HG02981 (cell line): ENCODE results near the gene HIPK2.

Source experiments
- ATAC-seq: cut with Tn5 transposase; IDR thresholded peaks from one replicate; pipeline ENCODE4 v1.9.1; 2021; ENCODE audit warnings: mild to moderate bottlenecking, moderate library complexity; ENCODE audit not compliant: unreplicated experiment

The HIPK2 gene

DNA sequence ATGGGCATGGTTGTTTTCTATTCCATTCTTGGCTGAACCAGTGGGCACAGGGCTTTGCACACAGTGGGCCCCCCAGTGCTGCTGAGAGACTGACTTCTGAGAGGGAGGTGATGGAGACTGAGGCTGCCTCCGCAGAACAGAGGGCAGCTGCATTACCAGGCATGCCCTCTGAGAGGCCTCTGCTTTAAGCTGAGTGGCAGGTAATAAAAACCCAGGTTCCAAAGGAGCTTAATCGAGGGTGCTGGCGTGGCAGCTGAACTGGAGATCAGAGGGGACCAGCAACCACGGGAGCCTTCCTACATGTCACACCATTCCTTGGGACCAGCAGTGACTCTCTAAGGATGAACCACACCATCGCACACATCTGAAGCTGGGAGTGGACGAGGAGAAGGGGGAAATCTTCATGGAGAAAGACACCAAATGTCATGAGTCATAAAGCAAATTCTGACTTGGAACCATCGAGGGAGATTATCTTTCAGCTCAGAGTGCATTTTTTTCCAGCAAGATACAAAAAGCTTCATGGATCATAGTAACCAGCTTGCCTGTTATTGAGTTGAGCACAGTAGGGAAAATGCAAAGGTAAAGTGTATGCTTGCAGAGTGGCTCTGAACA, 24.6 kb downstream of the HIPK2 start:
- ATAC-seq = no peak

DNA sequence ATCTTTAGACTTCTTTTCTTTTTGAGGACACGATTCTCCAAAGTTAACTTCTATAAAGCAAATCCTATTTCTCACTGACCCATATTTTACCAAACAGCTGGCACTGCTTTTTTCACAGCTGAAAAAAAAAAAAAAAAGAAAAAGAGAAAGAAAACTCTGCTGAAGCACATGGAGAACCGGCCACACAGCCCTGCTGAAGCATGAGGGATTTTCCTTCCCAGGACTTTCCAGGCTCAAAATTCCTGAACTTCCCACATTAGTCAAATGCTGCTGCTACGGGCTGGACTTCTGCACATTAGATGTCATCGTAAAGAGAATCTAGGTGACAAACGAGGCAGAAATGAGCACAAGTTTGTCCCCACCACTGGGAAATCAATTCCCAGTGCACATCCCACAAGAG, 25.2 kb downstream of the HIPK2 start:
- ATAC-seq = no peak

DNA sequence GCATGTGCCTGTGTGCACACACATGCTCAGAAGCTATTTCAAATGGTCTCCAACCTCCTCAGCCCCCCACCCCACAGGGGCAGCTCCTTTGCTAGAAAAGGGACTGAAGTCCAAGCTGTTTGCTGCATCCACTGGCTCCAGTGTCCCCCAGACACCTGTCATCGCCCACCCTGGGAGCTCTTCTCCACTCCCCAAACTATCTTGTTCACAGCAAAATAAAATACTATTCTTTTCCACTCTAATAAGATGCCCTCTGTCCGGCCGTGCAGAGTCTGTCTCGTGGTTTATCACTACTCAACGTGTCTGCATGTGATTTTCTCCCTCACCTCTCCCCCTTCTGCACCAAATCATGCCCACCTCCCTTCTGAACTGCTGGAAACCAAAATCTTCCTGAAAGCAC, 25.6 kb downstream of the HIPK2 start:
- no peak for ATAC-seq

DNA sequence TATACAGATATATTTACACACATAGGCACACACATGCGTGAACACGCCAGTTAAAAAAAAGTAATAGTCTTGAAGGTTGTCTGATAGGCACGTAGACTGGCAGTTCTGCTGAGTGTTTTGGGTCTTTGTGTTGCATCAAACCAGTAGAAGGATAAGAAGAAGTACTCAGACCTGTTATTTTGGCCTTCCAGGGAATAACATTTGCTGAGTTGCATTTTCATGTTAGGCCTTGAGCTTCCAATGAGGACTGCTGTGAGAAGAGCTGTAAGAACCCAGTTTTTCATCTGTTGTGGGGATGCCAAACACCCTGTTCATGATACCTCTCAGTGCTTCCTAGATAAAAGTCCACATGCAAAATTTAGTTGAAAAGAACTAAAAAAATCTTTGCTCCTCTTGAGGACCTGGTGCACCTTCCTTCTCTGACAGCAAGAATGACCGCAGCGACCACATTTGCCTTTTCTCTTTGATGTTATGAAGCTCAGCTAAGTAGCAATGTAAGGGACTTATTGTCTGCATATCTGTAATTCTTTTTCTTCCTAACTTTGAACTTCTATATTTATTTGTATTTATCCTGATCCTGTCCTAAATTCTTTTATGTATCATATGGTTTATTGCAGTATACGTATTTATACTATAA, 27.2 kb downstream of the HIPK2 start:
- no peak for ATAC-seq

DNA sequence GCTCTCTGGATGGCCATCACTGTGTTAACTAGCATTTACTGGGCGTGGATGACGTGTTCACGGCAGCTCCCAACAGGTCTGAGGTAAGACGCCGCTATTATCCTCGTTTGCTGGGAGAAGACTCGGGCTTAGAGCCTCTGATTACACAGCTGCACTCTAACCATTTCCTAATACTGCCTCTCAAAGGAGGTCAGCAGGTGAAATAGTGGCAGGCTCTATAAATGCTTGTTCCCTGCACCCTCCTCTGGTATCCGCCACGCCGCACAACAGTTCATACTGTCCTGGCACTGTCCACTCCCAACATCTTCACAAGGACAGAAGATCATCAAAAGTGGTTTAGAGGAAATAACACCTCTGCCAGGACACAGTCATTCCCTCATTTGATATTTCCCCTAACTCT, 28.3 kb downstream of the HIPK2 start:
- ATAC-seq = no peak

DNA sequence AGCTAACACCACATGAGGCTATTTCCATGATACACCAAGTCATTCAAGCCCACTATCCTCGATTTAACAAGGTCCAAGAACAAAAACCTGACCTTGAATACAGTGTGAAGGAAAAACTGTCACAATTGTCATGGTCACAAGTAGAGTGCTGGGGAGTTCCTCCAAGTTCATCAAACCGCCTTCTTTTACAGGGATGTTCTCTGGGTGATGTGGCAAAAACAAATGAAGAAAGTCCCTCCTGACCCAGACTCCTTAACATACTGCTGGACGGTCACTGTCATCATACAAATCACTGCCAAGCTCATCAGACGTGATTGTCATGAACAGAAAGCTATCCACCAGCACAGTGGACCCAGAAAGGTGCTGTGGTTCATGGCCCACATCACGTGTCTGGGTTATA, 28.9 kb downstream of the HIPK2 start:
- ATAC-seq = no peak

DNA sequence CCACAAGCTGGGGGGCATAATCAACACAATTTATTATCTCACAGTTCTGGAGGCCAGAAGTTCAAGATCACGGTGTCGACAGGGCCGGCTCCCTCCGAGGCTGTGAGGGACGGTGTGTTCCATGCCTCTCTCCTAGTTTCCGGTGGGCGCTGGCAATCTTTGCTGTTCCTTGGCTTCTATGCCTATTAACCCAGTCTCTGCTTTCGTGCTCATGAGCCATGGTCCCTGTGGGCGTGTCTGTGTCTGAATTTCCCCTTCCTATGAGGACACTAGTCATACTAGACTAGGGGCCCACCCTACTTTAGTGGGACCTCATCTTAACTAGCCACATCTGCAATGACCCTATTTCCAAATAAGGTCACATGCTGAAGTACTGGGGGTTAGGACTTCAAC, 29.4 kb downstream of the HIPK2 start:
- no peak for ATAC-seq

DNA sequence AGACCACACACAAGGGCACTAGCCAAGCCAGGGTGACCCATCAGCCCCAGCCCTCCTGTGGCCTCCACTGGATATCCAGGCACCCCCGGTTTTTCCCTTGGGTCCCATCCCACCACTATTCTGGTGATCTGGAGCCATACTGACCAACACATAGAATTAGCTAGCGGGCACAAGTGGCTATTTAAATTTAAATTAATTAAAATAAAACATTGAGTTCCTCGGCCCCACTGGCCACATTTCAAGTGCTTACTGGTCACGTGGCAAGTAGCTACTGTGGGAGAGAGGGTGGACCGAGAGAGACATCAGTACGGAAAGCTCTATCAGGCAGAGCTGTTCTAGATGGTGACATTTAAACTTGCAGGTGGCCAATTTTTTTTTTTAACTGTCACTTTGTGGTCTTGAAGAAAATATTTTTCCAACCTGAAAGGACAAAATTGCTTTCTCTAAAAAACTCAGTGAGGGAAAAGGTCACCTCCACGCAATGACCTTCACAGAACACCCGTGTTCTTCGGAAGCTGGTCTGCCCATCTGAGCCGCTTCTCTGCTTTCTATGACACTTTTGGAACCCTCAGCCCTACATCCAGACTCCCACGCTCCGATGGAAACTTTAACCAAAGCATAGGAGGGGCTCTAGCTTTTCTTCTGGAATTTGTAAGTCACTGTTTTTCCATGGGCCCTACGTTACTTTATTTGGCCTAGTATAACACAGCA, 30.0 kb downstream of the HIPK2 start:
- ATAC-seq = no peak

DNA sequence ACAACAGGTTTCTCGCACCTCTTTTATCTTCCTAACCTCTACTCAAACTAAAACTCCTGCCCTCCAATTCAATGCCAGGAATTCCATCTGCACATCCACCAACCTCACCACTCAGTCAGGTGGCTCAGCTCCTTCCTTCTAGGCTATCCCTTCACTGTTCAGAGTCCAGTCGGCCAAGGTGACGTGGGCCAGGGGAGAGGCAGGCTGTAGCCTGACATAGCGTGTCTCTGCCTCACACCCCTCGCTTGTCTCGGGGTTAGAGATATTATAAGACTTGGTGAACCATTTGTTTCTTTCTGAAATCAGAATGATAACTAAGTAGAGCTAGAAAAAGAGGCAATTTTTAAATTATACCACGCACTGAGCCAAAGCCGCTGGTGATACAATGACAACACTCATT, 31.1 kb downstream of the HIPK2 start:
- ATAC-seq = no peak

DNA sequence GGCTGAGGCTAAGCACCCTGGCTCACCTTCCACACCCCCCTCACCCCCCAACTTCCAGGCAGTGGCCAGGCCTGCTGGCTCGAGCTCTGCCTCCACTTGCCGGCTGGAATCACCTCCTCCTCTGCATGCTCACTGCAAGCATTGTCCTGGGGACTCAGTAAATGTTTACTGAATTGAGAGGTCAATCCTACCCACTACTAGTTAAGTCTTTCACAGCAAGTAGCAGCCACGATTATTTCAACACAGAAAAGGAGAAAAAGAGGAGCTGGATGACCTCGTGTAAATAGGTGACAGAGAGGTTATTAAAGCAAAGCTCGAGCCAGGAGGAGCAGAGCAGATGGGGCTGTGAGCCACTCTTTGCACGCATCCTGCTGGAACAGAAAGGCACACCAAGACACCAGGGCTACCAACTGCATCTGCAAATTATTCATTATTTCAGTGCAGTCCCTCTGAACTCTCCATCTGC, 32.1 kb downstream of the HIPK2 start:
- ATAC-seq = no peak

DNA sequence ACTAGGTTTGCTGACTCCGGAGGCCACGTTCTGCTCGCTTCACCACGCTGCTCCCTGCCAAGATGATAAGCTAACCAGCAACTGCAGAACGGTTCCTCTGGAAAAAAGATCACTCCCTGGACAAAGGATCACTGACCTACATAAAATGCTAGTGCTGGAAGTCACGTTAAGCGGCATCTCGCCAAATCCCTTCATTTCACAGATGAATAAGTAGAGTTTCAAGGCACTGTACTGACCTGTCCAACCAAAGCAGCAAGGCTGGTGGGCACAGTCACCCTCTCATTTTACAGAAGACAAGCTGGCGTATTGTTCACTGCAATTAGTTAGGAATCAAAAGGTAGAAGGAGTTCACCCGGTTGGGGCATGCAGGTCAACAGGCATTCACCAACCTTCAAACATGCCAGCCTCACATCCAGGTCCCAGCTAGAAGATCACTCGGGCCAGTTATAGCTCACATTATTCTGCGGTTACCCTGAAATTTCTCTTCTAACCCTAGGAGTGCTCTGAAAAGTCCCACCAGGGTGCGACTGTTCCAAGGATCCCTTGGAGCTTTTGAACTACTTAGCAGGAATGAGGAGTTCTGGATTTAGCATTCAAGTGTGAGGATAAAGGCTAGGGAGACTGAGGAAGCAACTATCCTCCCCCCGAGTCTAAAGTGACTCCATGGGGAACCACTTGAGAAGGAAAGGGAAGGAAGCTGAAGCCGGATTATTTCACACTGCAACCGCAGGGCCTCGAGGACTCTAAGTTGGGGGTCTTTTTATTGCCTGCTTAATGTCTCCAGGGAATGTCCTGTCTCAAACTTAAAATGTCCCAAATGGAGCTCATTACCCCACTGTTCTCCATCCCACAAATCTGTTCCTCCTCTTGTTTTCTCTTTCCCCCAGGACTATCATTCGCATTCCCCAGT, 32.8 kb downstream of the HIPK2 start:
- no peak for ATAC-seq

DNA sequence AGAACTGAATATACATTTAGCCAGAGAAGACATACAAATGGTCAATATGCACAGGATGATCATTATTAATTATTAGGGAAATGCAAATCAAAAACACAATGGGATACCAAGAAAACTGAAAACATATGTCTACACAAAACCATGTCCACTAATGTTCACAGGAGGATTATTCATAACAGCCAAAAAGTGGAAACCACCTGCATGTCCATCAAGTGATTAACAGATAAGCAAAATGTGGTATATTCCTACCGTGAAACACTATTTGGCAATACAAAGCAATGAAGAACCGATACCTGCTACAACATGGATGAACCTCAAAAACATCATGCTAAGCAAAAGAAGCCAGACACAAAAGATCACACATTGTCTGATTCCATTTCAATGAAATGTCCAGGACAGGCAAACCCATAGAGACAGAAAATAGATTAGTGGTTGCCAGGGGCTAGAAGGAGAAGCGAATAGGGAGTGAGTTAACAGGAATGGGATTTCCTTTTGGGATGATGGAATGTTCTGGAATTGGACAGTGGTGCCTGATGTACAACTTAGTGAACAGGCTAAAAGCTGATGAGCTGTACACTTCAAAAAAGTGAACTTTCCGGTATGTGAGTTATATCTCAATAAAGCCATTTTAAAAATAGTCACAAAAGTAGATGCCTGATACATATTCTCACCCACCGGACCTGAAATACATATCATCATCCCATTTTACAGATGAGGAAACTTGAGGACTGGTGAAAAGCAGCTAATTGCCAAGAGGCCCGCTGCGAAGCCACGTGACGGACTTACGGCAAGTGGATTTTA, 33.6 kb downstream of the HIPK2 start:
- no peak for ATAC-seq

DNA sequence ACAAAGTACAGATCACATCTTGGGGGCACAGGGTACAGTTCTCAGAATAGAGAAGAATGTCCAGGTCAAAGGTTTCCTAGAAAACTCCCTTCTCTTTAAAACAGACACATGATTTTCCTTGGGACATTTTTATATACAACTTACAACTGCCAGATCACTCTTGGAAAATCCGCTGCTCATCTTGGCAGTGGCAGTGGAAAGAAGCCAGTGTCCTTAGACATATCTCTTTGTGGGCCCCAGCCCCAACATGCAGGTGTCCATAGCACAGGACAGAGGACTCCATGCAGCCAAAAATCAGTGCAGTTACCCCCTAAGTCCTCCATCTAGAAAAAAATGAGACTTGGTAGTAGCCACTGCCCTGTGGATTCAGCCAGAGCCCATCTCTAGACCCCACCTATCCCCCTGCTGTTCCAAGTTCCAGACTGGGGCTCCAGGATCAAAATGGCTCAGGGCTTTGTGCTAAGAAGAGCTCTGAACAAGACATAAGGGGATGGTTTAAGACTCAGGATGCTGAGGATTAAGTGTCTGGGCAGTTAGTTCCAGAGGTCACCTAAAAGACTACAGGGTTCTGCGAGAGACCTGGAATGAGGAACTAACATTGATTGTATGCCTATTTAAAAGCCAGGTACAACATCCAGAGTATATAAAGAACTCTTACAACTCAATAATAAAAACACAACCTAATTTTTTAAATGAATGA, 34.4 kb downstream of the HIPK2 start:
- no peak for ATAC-seq

DNA sequence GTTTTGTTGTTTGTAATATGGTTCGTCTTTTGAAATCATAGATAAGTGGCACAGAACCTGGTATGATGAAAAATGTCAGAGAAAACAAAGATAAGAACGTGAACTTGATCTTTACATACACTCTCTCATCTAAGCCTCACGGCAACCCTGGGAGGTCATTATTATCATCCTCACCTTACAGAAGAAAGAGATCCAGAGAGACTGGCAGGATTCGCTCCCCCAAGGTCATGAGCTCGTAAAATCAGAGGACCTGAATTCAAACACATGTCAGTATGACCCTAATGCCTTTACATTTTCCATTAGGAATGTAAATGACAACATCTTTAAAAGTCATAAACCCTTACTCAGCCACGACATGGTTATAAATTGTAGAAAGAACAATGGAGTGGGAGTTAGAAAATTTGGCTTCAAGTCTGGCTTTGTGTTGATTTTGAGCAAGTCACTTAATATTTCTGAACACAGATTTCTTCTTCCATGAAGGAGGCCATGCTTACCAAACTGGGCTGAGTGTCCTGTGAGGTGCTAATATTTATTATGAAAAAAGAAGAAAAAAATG, 35.9 kb downstream of the HIPK2 start:
- ATAC-seq = no peak

DNA sequence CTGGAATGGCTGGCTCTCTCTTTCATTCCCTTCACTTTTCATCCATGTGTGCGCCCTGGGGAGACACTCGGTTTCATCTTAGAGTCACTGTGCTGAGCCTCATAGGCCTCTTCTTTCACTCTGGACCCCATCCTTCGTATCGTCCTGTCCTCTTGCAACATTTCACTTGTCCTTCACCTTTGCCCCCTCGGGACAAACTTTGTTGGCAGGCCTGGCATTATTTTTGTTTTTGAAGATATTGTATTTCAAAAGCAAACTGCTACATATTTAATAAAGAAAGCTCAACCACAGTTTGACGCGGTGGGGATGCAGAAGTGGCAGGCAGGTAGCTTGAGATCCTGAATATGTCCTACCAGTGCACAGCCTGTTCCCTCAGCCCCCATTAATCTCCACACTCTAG, 36.6 kb downstream of the HIPK2 start:
- no peak for ATAC-seq

DNA sequence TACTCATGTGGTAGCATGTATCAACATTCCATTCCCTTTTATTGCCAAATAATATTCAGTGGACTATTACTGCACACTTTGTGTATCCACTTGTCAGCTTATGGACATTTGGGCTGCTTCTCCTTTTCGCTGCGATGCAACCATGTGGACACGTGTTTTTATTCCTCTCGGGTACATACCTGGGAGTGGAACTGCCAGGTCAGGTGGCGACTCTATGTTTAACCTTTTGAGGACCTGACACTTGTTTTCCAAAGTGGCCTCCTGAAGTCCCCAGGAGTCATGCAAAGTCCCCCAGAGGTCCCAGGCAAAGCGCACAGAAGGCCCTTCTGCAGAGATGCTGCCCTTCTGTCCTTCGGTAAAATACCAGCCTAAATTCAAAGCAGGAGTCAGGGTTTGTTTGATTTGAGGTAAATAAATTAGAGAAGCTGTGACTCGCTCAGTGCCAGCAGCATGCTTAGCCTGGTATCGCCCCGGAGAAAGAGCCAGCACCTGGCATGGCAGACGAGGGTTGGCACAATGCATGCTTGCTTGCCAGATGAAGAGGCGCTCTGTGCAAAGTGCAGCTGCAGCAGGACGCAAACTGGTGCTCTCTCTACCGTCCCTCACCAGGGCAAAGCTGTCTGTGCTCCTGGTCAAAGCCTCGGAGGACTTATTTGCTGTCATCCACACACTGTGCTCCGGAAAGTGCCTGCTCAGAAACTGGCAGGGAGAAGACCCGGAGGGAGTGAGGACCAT, 37.8 kb downstream of the HIPK2 start:
- ATAC-seq = no peak

DNA sequence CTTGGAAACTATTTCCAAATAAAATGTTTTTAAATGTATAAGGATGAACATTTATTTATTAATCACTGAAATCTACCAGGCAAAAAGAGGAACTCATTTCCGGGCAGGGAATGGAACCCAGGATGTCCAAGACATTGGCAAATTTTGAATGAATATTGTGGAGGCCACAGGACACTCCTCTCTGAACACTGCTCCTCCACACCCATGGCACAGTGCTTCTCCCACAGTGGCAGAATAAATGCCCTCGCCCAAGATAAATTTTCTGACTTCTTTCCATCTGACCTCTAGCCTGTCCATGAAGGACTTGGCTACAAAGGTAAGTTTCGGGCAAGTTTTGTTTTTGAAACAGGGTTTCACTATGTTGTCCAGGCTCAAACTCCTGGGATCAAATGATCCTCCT, 39.0 kb downstream of the HIPK2 start:
- ATAC-seq = no peak

DNA sequence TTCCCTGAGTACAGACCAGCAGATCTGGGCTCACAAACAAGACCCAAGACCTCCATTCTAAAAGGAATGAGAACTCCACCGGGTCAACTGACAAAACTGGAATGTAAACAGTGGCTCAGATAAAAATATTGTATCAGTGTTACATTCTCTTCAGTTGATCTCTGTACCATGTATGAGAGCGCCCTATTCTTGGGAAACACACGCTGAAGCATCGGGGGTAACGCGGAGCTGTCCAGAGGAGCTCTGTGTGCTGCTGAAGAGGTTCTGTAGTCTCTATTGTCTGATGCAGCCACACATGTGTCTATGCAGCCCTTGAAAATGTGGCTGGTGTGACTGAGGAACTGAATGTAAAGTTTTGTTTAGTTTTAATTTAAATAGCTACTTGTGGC, 39.7 kb downstream of the HIPK2 start:
- ATAC-seq = no peak
